Tibial nerve (tissue), 4 donors: Measurements from ENCODE around the gene CTNNA3.

Experiments
- EP300 ChIP-seq, 2 donors: sonication (generic); formaldehyde crosslinking; IDR thresholded peaks; one replicate each; pipeline ENCODE4 v1.6.1; 2017; ENCODE audit warnings: antibody characterized with exemption in 2 of 2, mild to moderate bottlenecking in 1 of 2
- TF ChIP-seq, protein P1 (sequence below), 5 experiments: fragments of 200-600 bp in 3 of 5; fragments of 450-650 bp in 2 of 5; sonication (generic) in 3 of 5; IDR thresholded peaks; one replicate each; pipeline ENCODE4 v1.5.1; 2016 to 2019; ENCODE audit warnings: antibody characterized with exemption in 5 of 5, mild to moderate bottlenecking in 3 of 5, moderate library complexity in 2 of 5

DNA sequence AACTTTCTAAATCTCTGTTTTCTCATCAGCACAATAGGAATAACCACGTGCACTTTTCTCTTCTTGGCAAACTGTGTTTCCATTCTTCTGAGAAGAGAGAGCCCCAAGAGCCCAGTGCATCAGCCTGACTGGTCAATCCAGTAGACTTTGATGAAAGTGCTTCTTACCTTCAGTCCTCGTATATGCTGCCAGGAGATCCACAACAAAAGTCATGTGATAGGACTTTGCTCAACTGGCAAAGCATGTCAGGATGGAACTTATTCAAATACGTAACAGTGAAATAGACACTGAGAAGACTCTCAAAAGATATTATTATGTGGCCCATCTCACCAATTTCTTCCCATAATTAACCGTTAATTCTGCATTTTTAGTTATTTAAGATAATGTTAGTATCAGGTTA is 1801.6 kb downstream of the CTNNA3 start:
- TF ChIP-seq, protein P1, sequence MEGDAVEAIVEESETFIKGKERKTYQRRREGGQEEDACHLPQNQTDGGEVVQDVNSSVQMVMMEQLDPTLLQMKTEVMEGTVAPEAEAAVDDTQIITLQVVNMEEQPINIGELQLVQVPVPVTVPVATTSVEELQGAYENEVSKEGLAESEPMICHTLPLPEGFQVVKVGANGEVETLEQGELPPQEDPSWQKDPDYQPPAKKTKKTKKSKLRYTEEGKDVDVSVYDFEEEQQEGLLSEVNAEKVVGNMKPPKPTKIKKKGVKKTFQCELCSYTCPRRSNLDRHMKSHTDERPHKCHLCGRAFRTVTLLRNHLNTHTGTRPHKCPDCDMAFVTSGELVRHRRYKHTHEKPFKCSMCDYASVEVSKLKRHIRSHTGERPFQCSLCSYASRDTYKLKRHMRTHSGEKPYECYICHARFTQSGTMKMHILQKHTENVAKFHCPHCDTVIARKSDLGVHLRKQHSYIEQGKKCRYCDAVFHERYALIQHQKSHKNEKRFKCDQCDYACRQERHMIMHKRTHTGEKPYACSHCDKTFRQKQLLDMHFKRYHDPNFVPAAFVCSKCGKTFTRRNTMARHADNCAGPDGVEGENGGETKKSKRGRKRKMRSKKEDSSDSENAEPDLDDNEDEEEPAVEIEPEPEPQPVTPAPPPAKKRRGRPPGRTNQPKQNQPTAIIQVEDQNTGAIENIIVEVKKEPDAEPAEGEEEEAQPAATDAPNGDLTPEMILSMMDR (IDR thresholded peaks at IDR 0.05) = no peak
- no peak for TF ChIP-seq EP300 (IDR thresholded peaks at IDR 0.05)
